Smooth muscle cell (in vitro differentiated cells): Measurements from ENCODE around the gene NSFL1C. TPM values are rescaled to one million over a fixed set of nuclear protein-coding genes. Genes with fewer than 3 reads are reported as not detected.

ENCODE experiments used
- DNase-seq: peaks from one replicate; lab custom pipeline; 2025; ENCODE audit not compliant: unreplicated experiment; lab: John Stamatoyannopoulos, UW
- H2AFZ ChIP-seq: fragments of 200-600 bp; sonication (generic); 2 replicates; pipeline ENCODE4 v1.6.0; 2016; ENCODE audit warnings: antibody characterized with exemption, low read depth, mild to moderate bottlenecking
- H3F3A ChIP-seq: fragments of 200-600 bp; sonication (generic); 2 replicates; pipeline ENCODE4 v1.6.0; 2017; ENCODE audit warnings: antibody characterized with exemption, low read depth
- H3K27ac ChIP-seq: fragments of 200-600 bp; sonication (generic); 2 replicates; pipeline ENCODE4 v1.5.1; 2016; ENCODE audit warnings: low read depth, mild to moderate bottlenecking
- H3K27me3 ChIP-seq: fragments of 200-600 bp; sonication (generic); 2 replicates; pipeline ENCODE4 v1.6.1; 2016; ENCODE audit warnings: low read depth, mild to moderate bottlenecking
- H3K36me3 ChIP-seq: fragments of 200-600 bp; sonication (generic); 2 replicates; pipeline ENCODE4 v1.5.1; 2016; ENCODE audit warnings: low read depth
- H3K4me1 ChIP-seq: fragments of 200-600 bp; sonication (generic); 2 replicates; pipeline ENCODE4 v1.5.1; 2016; ENCODE audit warnings: low read depth
- H3K4me2 ChIP-seq: fragments of 200-600 bp; sonication (generic); 2 replicates; pipeline ENCODE4 v1.6.0; 2016; ENCODE audit warnings: mild to moderate bottlenecking
- H3K4me3 ChIP-seq: fragments of 200-600 bp; sonication (generic); 2 replicates; pipeline ENCODE4 v1.5.1; 2016; ENCODE audit warnings: mild to moderate bottlenecking
- H3K79me2 ChIP-seq: fragments of 200-600 bp; sonication (generic); 2 replicates; pipeline ENCODE4 v1.6.0; 2016; ENCODE audit warnings: low read depth, mild to moderate bottlenecking
- H3K9ac ChIP-seq: fragments of 200-600 bp; sonication (generic); 2 replicates; pipeline ENCODE4 v1.6.0; 2016; ENCODE audit warnings: low read depth
- H3K9me3 ChIP-seq: fragments of 200-600 bp; sonication (generic); replicated peaks from 2 replicates; pipeline ENCODE4 v1.5.1; 2016; ENCODE audit warnings: low read depth
- H4K20me1 ChIP-seq: fragments of 200-600 bp; sonication (generic); 2 replicates; pipeline ENCODE4 v1.6.0; 2016; ENCODE audit warnings: low read depth
- WGBS: methylation state at CpG from one replicate; pipeline ENCODE4 v1.1.7; 2016; ENCODE audit warnings: low lambda C conversion rate; 5-methylcytosine and 5-hydroxymethylcytosine counted together
- polyA plus RNA-seq: library from polyadenylated mRNA; unstranded; fragments of >200 nt; fragmentation: Nextera tagmentation; extraction: Ambion mirVana; gene quantifications from 2 replicates; pipeline ENCODE4 v1.2.1, GENCODE V29; 2016
- total RNA-seq: library from RNA; depleted of rRNA; stranded (reverse); fragments of >200 nt; gene quantifications from 2 replicates; pipeline ENCODE4 v1.2.3, GENCODE V29; 2014
- TF ChIP-seq, protein P1 (sequence below): fragments of 200-600 bp; sonication (generic); IDR thresholded peaks from 2 replicates; pipeline ENCODE4 v1.5.1; 2017; ENCODE audit warnings: borderline replicate concordance, mild to moderate bottlenecking, antibody characterized with exemption; ENCODE audit not compliant: insufficient read depth, poor library complexity, severe bottlenecking

The NSFL1C gene
- total and polyA plus RNA-seq, 2 experiments from 2014 or later = 31.8 to 82.9 TPM

DNA sequence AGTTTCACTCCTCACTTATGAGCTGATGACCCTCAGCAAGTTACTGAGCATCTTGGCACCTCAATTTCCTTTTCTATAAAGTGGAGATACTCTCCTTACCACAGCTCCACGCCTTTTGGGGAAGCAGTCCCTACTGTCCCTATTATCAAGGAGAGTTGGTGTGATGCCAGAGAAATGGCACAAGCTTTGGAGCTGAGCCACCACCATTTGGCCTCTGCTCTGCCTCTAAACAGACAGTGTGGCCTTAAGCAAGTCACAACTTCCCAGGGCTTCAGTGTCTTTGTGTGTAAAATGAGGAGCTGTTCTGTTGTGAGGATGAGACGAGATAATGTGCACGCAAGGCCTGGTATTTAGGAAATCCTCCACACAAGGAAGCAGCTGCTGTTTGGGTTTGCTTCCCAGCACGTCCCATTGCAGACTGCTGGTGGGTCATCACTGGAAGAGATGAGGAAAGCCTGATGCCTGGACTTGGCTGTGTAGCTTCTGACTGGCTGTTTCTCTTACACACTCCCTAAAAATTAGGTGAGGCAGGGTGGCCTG is 18.5 kb downstream of the NSFL1C start:
- Histone ChIP-seq H3K9me3 (no peaks in the 10 kb centered on the region), H3K4me3 (no peak overlapping the region), H3F3A (no peaks in the 10 kb centered on the region), H3K27me3 (no peaks in the 10 kb centered on the region), H3K36me3 (peaks cover 47% of the 10 kb centered on the region), H3K4me2 (no peak overlapping the region), H4K20me1 (no peaks in the 10 kb centered on the region), H2AFZ (no peak overlapping the region), H3K27ac (no peak overlapping the region), H3K79me2 (no peaks in the 10 kb centered on the region), H3K4me1 (no peaks in the 10 kb centered on the region), H3K9ac (no peak overlapping the region)
- no peak for DNase-seq
- TF ChIP-seq, protein P1, sequence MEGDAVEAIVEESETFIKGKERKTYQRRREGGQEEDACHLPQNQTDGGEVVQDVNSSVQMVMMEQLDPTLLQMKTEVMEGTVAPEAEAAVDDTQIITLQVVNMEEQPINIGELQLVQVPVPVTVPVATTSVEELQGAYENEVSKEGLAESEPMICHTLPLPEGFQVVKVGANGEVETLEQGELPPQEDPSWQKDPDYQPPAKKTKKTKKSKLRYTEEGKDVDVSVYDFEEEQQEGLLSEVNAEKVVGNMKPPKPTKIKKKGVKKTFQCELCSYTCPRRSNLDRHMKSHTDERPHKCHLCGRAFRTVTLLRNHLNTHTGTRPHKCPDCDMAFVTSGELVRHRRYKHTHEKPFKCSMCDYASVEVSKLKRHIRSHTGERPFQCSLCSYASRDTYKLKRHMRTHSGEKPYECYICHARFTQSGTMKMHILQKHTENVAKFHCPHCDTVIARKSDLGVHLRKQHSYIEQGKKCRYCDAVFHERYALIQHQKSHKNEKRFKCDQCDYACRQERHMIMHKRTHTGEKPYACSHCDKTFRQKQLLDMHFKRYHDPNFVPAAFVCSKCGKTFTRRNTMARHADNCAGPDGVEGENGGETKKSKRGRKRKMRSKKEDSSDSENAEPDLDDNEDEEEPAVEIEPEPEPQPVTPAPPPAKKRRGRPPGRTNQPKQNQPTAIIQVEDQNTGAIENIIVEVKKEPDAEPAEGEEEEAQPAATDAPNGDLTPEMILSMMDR = no peak
- WGBS = 97% methylated on average over 4 of the region's 4 CpGs

DNA sequence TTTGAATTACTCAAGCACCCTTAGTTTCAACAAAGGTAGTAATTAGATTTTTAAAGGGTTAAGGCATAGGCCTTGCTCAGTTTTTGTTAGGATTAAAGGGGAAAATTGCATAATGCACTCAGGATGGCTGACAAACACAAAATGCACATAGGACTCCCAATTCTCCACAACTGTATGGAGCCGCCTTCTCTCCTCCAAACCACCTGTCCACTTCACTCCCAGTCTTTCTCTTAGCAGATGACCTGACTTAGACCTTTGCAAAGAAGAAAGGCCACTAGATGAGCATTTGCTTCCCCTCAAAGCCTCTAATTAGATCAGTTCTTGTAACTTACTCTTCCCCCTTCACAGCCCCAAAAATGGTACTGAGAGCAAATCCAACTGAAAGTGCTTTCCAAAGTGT is 20.1 kb downstream of the NSFL1C start:
- Histone ChIP-seq H3K9me3 (no peaks in the 10 kb centered on the region), H3K4me3 (no peak overlapping the region), H3K27ac (no peak overlapping the region), H3F3A (no peaks in the 10 kb centered on the region), H3K4me1 (no peaks in the 10 kb centered on the region), H3K9ac (no peak overlapping the region), H3K79me2 (no peaks in the 10 kb centered on the region), H4K20me1 (no peaks in the 10 kb centered on the region), H3K27me3 (no peaks in the 10 kb centered on the region), H2AFZ (no peak overlapping the region), H3K4me2 (no peak overlapping the region), H3K36me3 (peaks cover 31% of the 10 kb centered on the region)
- DNase-seq = no peak
- TF ChIP-seq, protein P1 = no peak
- WGBS = 95% methylated on average over 1 of the region's 1 CpG

GRCh38 chr20:1443085-1443484 is 23.6 kb downstream of the NSFL1C start:
- Histone ChIP-seq H3K4me1 (no peaks in the 10 kb centered on the region), H3K36me3 (peaks cover 2% of the 10 kb centered on the region)
- no peak for DNase-seq

DNA sequence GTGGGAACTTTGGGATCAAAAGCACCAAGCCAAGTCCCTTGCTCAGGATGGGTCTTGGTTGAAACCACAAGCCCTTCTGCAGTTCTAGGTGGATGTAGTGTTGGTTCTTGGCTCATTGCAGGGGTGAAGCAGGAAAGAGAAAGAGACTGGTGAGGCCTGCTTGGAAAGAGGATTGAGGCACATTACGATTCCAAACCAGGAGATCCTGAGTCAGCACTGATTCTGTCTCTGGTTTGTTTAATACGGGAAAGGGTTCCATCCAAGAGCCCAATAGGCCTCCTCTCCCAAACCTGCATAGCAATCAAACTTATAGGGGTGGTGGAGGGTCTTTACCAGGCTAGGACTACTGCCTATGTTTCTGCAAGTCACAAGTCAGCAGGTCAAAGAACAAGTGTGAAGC is 24.3 kb downstream of the NSFL1C start:
- no peak for DNase-seq
- H3K4me1 ChIP-seq = no peaks in the 10 kb centered on the region
- H3K9ac ChIP-seq = no peak overlapping the region
- WGBS = 93% methylated on average over 2 of the region's 2 CpGs
- H3K27me3 ChIP-seq = no peaks in the 10 kb centered on the region
- TF ChIP-seq, protein P1 = no peak
- H4K20me1 ChIP-seq = no peaks in the 10 kb centered on the region
- H3K27ac ChIP-seq = no peak overlapping the region
- H3K79me2 ChIP-seq = no peaks in the 10 kb centered on the region
- H2AFZ ChIP-seq = no peak overlapping the region
- no peak overlapping the region for H3K4me2 ChIP-seq
- H3K9me3 ChIP-seq = no peaks in the 10 kb centered on the region
- H3F3A ChIP-seq = no peaks in the 10 kb centered on the region
- no peak overlapping the region for H3K4me3 ChIP-seq
- peaks cover 2% of the 10 kb centered on the region for H3K36me3 ChIP-seq

More at GRCh38 chr20:1443085-1443484, 23.6 kb downstream of the NSFL1C start:
- WGBS = 96% methylated on average over 5 of the region's 5 CpGs
- Histone ChIP-seq H3K4me3 (no peak overlapping the region), H3K9me3 (no peaks in the 10 kb centered on the region), H4K20me1 (no peaks in the 10 kb centered on the region), H3K27ac (no peak overlapping the region), H3K9ac (no peak overlapping the region), H3K79me2 (no peaks in the 10 kb centered on the region), H3K4me2 (no peak overlapping the region), H2AFZ (no peak overlapping the region), H3F3A (no peaks in the 10 kb centered on the region), H3K27me3 (no peaks in the 10 kb centered on the region)
- TF ChIP-seq, protein P1 = no peak
